Panc1 (cell line): ENCODE measurements around the gene CDADC1.

ENCODE experiments used
- CTCF ChIP-seq: fragments of 450-650 bp; IDR thresholded peaks from 2 replicates; pipeline ENCODE4 v1.5.1; 2017; ENCODE audit warnings: mild to moderate bottlenecking
- POLR2AphosphoS5 ChIP-seq: IDR thresholded peaks from 2 replicates; pipeline ENCODE4 v1.6.1; 2012; ENCODE audit warnings: mild to moderate bottlenecking, low read depth, low read length, moderate library complexity
- SIN3A ChIP-seq: IDR thresholded peaks from 2 replicates; pipeline ENCODE4 v1.6.1; 2012; ENCODE audit warnings: low read depth, mild to moderate bottlenecking, low read length, moderate library complexity, borderline replicate concordance; ENCODE audit not compliant: insufficient read depth
- TCF7L2 ChIP-seq: IDR thresholded peaks from 2 replicates; pipeline ENCODE4 v1.6.1; 2011; ENCODE audit warnings: mild to moderate bottlenecking, low read depth, low read length, inconsistent platforms
- TF ChIP-seq, protein P1 (sequence below), 2 experiments: IDR thresholded peaks; 2 replicates each; pipeline ENCODE4 v1.6.1; 2011 to 2012; ENCODE audit warnings: low read depth in 2 of 2, control low read depth in 1 of 2, low read length in 1 of 2, mild to moderate bottlenecking in 1 of 2, moderate library complexity in 1 of 2; ENCODE audit not compliant: insufficient read depth in 1 of 2

GRCh38 chr13:49248622-49249002, 887 bp downstream of the CDADC1 start:
- TF ChIP-seq CTCF (peak; percentile 46), SIN3A (no peak), TCF7L2 (no peak), POLR2AphosphoS5 (no peak)
- TF ChIP-seq, protein P1, sequence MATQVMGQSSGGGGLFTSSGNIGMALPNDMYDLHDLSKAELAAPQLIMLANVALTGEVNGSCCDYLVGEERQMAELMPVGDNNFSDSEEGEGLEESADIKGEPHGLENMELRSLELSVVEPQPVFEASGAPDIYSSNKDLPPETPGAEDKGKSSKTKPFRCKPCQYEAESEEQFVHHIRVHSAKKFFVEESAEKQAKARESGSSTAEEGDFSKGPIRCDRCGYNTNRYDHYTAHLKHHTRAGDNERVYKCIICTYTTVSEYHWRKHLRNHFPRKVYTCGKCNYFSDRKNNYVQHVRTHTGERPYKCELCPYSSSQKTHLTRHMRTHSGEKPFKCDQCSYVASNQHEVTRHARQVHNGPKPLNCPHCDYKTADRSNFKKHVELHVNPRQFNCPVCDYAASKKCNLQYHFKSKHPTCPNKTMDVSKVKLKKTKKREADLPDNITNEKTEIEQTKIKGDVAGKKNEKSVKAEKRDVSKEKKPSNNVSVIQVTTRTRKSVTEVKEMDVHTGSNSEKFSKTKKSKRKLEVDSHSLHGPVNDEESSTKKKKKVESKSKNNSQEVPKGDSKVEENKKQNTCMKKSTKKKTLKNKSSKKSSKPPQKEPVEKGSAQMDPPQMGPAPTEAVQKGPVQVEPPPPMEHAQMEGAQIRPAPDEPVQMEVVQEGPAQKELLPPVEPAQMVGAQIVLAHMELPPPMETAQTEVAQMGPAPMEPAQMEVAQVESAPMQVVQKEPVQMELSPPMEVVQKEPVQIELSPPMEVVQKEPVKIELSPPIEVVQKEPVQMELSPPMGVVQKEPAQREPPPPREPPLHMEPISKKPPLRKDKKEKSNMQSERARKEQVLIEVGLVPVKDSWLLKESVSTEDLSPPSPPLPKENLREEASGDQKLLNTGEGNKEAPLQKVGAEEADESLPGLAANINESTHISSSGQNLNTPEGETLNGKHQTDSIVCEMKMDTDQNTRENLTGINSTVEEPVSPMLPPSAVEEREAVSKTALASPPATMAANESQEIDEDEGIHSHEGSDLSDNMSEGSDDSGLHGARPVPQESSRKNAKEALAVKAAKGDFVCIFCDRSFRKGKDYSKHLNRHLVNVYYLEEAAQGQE (IDR thresholded peaks at IDR 0.05; ENCODE audit: insufficient read depth in 1 of 2, low read depth in 2 of 2, low read length in 1 of 2) = no peak
